H1 (cell line): ENCODE measurements around the gene CD300A.

ENCODE experiments used
- BRCA1 ChIP-seq: IDR thresholded peaks from 2 replicates; pipeline ENCODE4 v1.6.1; 2012; ENCODE audit warnings: low read depth, low read length, improper control_type of control experiment
- CEBPB ChIP-seq: IDR thresholded peaks from 2 replicates; pipeline ENCODE4 v1.6.1; 2012; ENCODE audit warnings: low read depth, low read length
- POLR2A ChIP-seq, 2 experiments: IDR thresholded peaks; 1 replicate in 1 of 2; 2 replicates in 1 of 2; pipeline ENCODE4 v1.6.1; 2011; ENCODE audit warnings: low read depth in 2 of 2, low read length in 2 of 2, mild to moderate bottlenecking in 2 of 2; ENCODE audit errors: control extremely low read depth in 1 of 2
- RAD21 ChIP-seq, 2 experiments: IDR thresholded peaks in 1 of 2; conservative IDR thresholded peaks in 1 of 2; 2 replicates each; pipeline ENCODE4 v1.6.1; 2011; ENCODE audit warnings: low read depth in 2 of 2, low read length in 2 of 2, improper control_type of control experiment in 1 of 2, inconsistent platforms in 1 of 2, mild to moderate bottlenecking in 1 of 2, moderate library complexity in 1 of 2
- TAF7 ChIP-seq: optimal IDR thresholded peaks from 2 replicates; pipeline ENCODE3; 2011; ENCODE audit warnings: low read depth, mild to moderate bottlenecking, inconsistent platforms, low read length, moderate library complexity, borderline replicate concordance
- TF ChIP-seq, protein P1 (sequence below), 3 experiments: IDR thresholded peaks; 1 replicate in 2 of 3; 2 replicates in 1 of 3; pipeline versions ENCODE4 v1.5.1 to v1.6.1; 2011; ENCODE audit warnings: low read length in 3 of 3, mild to moderate bottlenecking in 3 of 3, inconsistent platforms in 2 of 3, low read depth in 1 of 3, moderate library complexity in 1 of 3; ENCODE audit not compliant: insufficient read depth in 1 of 3; ENCODE audit errors: control extremely low read depth in 1 of 3
- TF ChIP-seq, protein P2 (sequence below): IDR thresholded peaks from 2 replicates; pipeline ENCODE4 v1.6.1; 2011; ENCODE audit warnings: low read length, improper control_type of control experiment

- TF ChIP-seq CEBPB, result no peak
- TF ChIP-seq BRCA1, result no peak
- TF ChIP-seq, protein P1, sequence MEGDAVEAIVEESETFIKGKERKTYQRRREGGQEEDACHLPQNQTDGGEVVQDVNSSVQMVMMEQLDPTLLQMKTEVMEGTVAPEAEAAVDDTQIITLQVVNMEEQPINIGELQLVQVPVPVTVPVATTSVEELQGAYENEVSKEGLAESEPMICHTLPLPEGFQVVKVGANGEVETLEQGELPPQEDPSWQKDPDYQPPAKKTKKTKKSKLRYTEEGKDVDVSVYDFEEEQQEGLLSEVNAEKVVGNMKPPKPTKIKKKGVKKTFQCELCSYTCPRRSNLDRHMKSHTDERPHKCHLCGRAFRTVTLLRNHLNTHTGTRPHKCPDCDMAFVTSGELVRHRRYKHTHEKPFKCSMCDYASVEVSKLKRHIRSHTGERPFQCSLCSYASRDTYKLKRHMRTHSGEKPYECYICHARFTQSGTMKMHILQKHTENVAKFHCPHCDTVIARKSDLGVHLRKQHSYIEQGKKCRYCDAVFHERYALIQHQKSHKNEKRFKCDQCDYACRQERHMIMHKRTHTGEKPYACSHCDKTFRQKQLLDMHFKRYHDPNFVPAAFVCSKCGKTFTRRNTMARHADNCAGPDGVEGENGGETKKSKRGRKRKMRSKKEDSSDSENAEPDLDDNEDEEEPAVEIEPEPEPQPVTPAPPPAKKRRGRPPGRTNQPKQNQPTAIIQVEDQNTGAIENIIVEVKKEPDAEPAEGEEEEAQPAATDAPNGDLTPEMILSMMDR (IDR thresholded peaks at IDR 0.05; ENCODE audit: control extremely low read depth in 1 of 3, insufficient read depth in 1 of 3, low read depth in 1 of 3, low read length in 3 of 3), result no peak
- no peak for TF ChIP-seq TAF7
- TF ChIP-seq, protein P2, sequence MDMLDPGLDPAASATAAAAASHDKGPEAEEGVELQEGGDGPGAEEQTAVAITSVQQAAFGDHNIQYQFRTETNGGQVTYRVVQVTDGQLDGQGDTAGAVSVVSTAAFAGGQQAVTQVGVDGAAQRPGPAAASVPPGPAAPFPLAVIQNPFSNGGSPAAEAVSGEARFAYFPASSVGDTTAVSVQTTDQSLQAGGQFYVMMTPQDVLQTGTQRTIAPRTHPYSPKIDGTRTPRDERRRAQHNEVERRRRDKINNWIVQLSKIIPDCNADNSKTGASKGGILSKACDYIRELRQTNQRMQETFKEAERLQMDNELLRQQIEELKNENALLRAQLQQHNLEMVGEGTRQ, result no peak
- no peak for TF ChIP-seq POLR2A (IDR thresholded peaks at IDR 0.05; ENCODE audit: control extremely low read depth in 1 of 2, low read depth in 2 of 2, low read length in 2 of 2)
- TF ChIP-seq RAD21 (IDR thresholded peaks at IDR 0.05 in 1 of 2, conservative IDR thresholded peaks at IDR 0.05 in 1 of 2; ENCODE audit: low read depth in 2 of 2, low read length in 2 of 2), result no peak
Measured at GRCh38 chr17:74439691-74440567, 26.5 kb upstream of the CD300A start.
